ENCODE data around the gene AOPEP.

- TF ChIP-seq JUND (IDR thresholded peaks at IDR 0.05) = no peak
- TF ChIP-seq CTCF (IDR thresholded peaks at IDR 0.05) = no peak
- no peak for TF ChIP-seq SIN3A (IDR thresholded peaks at IDR 0.05; ENCODE audit: borderline replicate concordance, low read depth, low read length)
- no peak for TF ChIP-seq RXRA (IDR thresholded peaks at IDR 0.05; ENCODE audit: borderline replicate concordance, low read depth)
Observed at GRCh38 chr9:94734054-94734754, 7.7 kb downstream of the AOPEP start.
